KMS-11 (cell line): Measurements from ENCODE around the gene GNS.

Source experiments
- H2AFZ ChIP-seq: fragments of 200-600 bp; sonication (generic); 2 replicates; pipeline ENCODE4 v1.6.1; 2016; ENCODE audit warnings: antibody characterized with exemption, mixed run types, low read depth
- H3K27ac ChIP-seq: fragments of 200-600 bp; sonication (generic); 2 replicates; pipeline ENCODE4 v1.6.1; 2016; ENCODE audit warnings: mild to moderate bottlenecking, mixed run types
- H3K27me3 ChIP-seq: fragments of 200-600 bp; sonication (generic); 2 replicates; pipeline ENCODE4 v1.6.1; 2017; ENCODE audit warnings: mild to moderate bottlenecking, low read depth, mixed run types, moderate library complexity; ENCODE audit not compliant: insufficient read depth
- H3K36me3 ChIP-seq: fragments of 200-600 bp; sonication (generic); 2 replicates; pipeline ENCODE4 v1.6.1; 2017; ENCODE audit warnings: mild to moderate bottlenecking, mixed run types; ENCODE audit not compliant: insufficient read depth
- H3K4me1 ChIP-seq: fragments of 200-600 bp; sonication (generic); 2 replicates; pipeline ENCODE4 v1.6.1; 2016; ENCODE audit warnings: mild to moderate bottlenecking, low read depth, mixed run types; ENCODE audit not compliant: poor library complexity, severe bottlenecking
- H3K4me2 ChIP-seq: fragments of 200-600 bp; sonication (generic); 2 replicates; pipeline ENCODE4 v1.7.0; 2016; ENCODE audit warnings: mild to moderate bottlenecking, mixed run types
- H3K4me3 ChIP-seq: fragments of 200-600 bp; sonication (generic); IDR thresholded peaks from 2 replicates; pipeline ENCODE4 v1.6.1; 2017; ENCODE audit warnings: low read depth, low read length, mixed read lengths; ENCODE audit not compliant: insufficient read depth
- H3K79me2 ChIP-seq: fragments of 200-600 bp; sonication (generic); 2 replicates; pipeline ENCODE4 v1.6.1; 2016; ENCODE audit warnings: low read depth, mixed run types; ENCODE audit not compliant: insufficient read depth
- H3K9ac ChIP-seq: fragments of 200-600 bp; sonication (generic); 2 replicates; pipeline ENCODE4 v1.6.1; 2016; ENCODE audit warnings: mild to moderate bottlenecking, mixed run types
- H4K20me1 ChIP-seq: fragments of 200-600 bp; sonication (generic); 2 replicates; pipeline ENCODE4 v1.6.1; 2016; ENCODE audit warnings: mild to moderate bottlenecking, mixed run types; ENCODE audit not compliant: insufficient read depth
- TF ChIP-seq, protein P1 (sequence below): fragments of 200-600 bp; sonication (generic); conservative IDR thresholded peaks from 2 replicates; pipeline ENCODE4 v1.6.1; 2017; ENCODE audit warnings: low read depth, mild to moderate bottlenecking, antibody characterized with exemption, low read length, moderate library complexity, mixed read lengths

Gene GNS

GRCh38 chr12:64667793-64668192 lies 91.4 kb downstream of the GNS start:
- Histone ChIP-seq H3K9ac (no peak overlapping the region), H3K4me3 (no peak overlapping the region), H3K4me1 (peaks cover 80% of the 10 kb centered on the region), H3K36me3 (no peaks in the 10 kb centered on the region), H3K27me3 (no peaks in the 10 kb centered on the region), H3K27ac (peak overlapping the region; percentile 76), H2AFZ (no peak overlapping the region), H3K4me2 (peak overlapping the region; percentile 95), H4K20me1 (no peaks in the 10 kb centered on the region), H3K79me2 (peaks cover 82% of the 10 kb centered on the region)
- TF ChIP-seq, protein P1, sequence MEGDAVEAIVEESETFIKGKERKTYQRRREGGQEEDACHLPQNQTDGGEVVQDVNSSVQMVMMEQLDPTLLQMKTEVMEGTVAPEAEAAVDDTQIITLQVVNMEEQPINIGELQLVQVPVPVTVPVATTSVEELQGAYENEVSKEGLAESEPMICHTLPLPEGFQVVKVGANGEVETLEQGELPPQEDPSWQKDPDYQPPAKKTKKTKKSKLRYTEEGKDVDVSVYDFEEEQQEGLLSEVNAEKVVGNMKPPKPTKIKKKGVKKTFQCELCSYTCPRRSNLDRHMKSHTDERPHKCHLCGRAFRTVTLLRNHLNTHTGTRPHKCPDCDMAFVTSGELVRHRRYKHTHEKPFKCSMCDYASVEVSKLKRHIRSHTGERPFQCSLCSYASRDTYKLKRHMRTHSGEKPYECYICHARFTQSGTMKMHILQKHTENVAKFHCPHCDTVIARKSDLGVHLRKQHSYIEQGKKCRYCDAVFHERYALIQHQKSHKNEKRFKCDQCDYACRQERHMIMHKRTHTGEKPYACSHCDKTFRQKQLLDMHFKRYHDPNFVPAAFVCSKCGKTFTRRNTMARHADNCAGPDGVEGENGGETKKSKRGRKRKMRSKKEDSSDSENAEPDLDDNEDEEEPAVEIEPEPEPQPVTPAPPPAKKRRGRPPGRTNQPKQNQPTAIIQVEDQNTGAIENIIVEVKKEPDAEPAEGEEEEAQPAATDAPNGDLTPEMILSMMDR, result no peak

DNA sequence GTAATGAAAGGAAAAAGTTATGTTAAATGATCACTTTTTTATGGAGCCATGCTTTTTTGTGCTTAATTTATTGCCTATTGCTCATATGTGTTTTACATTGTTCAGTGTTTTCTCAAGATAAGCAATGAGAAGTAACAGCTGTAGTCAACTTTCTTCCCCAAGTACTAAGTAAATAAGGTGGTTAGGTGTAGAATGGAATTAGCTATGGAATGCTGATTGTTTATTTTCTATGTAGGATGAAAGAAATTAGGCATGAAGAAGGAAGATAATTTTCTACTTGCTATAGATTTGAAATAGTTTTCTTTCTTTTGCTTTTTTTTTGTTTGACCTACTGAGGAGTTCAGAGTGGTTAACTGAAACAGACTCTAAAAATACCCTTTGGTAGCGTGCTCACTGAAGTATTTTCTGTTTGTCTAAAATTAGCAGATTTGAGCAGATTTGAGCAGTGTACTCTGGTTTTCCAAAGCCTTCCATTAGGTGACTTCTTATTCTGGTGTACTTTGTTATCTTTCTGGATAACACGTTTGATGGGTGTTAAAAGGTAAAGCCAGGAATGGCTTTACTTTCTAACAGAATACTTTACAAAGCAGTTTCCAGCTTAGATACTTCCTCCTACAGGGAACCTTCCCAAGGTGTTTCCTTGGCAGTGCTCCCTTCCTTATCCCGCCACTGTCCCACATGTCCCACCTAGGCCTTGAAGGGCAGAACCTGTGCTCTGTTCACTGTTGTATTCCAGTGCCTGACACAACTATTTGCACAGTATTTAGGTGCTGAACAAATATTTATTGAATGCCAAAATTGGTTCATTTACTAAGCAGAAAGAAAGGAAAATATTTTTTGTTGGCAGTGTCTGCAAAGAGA lies 92.9 kb downstream of the GNS start:
- Histone ChIP-seq H3K27me3 (no peaks in the 10 kb centered on the region), H3K9ac (peak overlapping the region; percentile 36), H4K20me1 (no peaks in the 10 kb centered on the region), H3K36me3 (no peaks in the 10 kb centered on the region), H3K79me2 (peaks cover 76% of the 10 kb centered on the region), H2AFZ (peak overlapping the region; percentile 4; the same call in 1 of the 2 replicates), H3K4me3 (no peak overlapping the region), H3K4me1 (peaks cover 74% of the 10 kb centered on the region), H3K27ac (peak overlapping the region; percentile 76), H3K4me2 (peak overlapping the region; percentile 95)
- TF ChIP-seq, protein P1, result no peak

DNA sequence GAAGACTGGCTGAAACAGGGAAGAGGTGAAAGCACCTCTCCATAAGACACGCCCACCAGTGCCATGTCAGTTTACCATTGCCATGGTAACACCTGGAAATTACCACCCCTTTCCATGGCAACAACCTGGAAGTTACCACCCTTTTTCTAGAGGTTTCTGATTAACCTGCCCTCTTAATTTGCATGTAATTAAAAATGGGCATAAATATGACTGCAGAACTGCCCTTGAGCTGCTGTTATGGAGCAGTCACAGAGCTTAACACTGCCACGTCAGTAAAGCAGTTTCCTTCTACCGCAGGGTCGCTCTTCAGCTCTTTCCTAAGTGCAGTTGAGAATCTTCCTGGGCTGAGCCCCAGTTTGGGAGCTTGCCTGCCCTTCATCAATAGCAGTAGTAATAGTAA lies 93.7 kb downstream of the GNS start:
- Histone ChIP-seq H3K79me2 (peaks cover 69% of the 10 kb centered on the region), H3K4me2 (peak overlapping the region; percentile 95), H3K36me3 (no peaks in the 10 kb centered on the region), H3K4me1 (peaks cover 70% of the 10 kb centered on the region), H3K9ac (peak overlapping the region; percentile 36), H4K20me1 (no peaks in the 10 kb centered on the region), H3K27me3 (no peaks in the 10 kb centered on the region), H3K27ac (peak overlapping the region; percentile 76), H3K4me3 (no peak overlapping the region), H2AFZ (peak overlapping the region; percentile 4; the same call in 1 of the 2 replicates)
- TF ChIP-seq, protein P1, result no peak
